Stimulated activated CD4-positive, alpha-beta T cell treated with anti-CD3 and anti-CD28 coated beads, TNF-alpha, amount 100 ng/mL, for 1 hour (primary cell): ENCODE data around the gene RAD1.
"Not testable (repeated sequence)": the region's sequence is repeated elsewhere in the genome, so short reads cannot be mapped to it uniquely, and the experiment has no call there.

Experiments
- DNase-seq, 3 donors: peaks; one replicate each; pipeline ENCODE4 v3.0.0-alpha.2; 2020; ENCODE audit warnings: low read depth in 3 of 3, low spot score in 1 of 3

RAD1 gene

DNA sequence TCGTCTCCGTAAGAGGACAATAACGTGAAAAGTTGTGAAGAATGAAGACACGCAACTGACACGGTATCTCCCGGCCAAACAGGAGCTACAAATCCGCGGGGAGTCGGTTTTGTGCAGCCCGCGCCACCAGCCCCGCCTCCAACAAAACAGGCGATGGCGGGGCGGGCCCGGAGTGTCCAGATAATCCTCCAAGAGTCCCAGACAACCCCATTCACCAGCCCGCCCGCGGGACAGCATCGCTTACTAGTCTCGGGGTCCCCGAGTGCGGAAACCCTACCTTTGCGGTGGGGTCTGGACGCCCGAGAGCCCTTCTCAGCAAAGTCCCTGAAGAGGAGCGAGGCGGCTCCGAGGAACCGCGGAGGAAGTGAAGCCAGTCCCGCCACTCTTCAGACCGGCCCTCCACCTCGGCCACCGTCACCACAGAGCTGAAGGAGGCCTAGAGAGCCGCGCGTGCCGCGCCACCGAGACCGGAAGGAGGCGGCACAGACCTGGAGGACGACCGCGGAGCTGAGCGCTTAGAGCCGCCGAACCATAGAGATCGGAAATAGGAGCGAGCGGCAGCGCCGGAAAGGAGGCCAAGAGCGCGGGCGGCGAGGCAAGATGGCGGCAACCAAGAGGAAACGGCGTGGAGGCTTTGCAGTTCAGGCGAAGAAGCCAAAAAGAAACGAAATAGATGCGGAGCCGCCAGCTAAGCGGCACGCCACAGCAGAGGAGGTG lies at the start of gene RAD1, which contains the start of gene BRIX1:
RAD1 (minus strand) TSS at position 366 of the 717 bp plus-strand sequence. CDS start 612 bp downstream, outside the sequence.
BRIX1 (plus strand) TSS at position 573 of the 717 bp plus-strand sequence; CDS start at position 601, 28 bp downstream.
- peak; percentile 79 to 88 (median 82) for DNase-seq

DNA sequence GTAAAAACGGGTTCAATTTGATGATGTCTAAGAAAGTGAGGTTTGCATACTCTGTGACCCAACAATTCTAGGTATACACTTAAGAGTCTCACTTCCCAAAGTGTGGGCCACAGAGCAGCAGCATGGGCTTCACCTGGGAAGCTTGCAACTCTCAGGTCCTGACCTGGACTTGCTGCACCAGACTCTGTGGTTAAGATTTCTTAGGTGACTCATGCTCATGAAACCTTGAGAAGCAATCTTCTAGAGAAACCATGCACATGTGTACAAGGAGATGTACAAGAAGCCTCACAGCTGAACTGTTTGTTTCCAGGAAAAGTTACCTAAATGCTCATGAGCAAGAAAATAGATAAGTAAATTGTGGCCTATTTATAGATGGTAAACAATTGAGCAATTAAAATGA lies 44.0 kb upstream of the RAD1 start:
- DNase-seq: no peak

- no peak for DNase-seq
Measured at GRCh38 chr5:34957857-34958690, 42.8 kb upstream of the RAD1 start.

DNA sequence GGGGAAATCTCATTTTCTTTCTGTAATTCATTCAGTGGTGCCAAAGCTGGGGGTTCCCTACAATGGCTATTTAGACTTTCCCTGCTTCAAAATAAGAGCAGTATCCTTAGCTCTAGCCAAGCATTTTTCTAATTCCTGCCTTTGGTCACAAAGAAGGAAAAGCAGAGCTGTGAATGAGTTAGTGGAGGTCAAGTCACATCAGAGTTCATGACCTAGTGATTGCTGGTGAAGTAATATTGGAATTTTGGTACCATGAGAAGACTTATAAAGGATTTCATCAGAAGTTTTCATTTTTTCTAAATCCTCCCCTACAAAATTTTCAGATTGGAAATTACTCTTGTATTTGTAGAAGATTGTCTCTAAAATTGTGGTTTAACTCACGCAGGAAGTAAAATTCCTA lies 42.0 kb upstream of the RAD1 start:
- DNase-seq: no peak

DNA sequence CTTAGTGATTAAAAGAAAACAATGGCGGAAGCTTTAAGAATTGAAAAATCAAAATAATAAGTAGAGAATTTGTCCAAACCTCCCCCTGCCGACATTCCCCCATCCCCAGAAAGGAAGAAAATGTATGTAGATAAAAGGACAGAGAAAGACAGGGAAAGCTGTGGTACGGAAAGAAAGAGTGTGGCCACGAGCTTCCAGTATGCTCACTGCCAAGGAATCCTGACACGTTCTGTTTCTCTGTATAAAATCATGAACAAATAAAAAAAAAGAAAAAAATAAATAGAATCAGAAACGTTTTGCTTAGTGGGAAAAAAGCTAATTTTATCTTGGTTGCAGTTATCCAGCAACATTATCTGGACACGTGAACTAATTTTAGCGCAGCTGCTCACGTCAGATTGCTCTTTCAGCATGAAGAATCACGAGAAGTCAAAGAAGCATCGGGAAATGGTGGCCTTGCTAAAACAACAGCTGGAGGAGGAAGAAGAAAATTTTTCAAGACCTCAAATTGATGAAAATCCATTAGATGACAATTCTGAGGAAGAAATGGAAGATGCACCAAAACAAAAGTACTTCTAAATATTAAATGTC lies 29.2 kb upstream of the RAD1 start:
- DNase-seq: no peak

DNA sequence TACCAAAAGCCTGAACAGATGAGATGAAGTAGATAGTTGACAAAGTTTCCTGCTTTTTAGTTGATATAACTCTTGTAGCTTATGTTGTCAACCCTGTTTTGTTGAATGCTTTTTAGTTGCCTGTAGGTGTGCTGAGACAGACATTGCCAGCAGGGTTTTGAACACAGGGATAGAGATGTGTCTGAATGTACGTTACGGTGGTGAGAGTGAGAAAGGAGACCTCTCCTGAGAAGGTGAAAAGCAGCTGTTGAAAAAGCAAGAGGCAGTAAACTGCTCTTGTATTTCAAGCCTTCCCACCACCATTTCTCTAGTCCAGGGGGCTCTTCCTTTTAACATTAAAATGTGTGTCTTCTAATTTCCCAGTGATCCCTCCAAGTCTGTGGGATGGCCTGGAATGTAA lies 28.7 kb upstream of the RAD1 start:
- no peak for DNase-seq

- no peak for DNase-seq
Measured at GRCh38 chr5:34941936-34942335, 26.6 kb upstream of the RAD1 start.

- DNase-seq: no peak
Measured at GRCh38 chr5:34932947-34933346, 17.6 kb upstream of the RAD1 start.

DNA sequence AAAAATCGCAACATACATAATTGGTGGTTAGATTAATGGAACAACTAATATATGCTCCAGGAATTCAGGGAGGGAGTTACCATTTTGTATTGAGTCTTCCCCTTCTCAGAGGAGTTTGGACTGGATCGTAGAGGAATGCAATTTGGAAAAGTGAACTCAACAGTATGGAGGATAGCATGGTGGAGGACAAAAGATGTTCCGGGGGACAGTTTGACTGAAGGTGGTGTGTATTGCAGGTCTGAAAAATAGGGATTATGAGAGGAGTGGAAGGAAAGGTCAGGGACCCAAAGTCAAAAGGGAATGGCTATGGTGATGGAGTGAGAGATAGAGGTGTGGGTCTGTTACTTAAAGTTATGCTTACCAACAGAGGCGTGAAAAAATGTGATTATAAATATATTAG lies 15.6 kb upstream of the RAD1 start:
- DNase-seq: no peak

DNA sequence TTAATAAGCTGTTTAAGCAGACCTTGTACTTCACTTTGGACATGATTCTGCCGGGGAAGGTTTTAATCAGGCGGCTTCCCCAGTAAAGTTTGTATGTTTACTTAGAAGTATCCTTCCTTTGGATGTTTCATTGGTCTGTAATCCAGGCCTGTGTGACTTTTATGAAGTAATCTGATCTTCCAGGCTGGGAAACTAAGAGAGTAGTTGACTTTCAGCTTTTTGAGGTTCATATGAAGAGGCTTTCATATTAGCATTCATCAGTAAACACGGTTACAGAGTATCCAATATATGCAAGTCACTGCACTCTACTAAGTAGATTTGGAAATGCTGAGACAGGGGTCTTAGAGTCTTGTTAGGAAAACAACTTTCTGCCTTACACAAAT lies 15.1 kb upstream of the RAD1 start:
- DNase-seq: no peak

DNA sequence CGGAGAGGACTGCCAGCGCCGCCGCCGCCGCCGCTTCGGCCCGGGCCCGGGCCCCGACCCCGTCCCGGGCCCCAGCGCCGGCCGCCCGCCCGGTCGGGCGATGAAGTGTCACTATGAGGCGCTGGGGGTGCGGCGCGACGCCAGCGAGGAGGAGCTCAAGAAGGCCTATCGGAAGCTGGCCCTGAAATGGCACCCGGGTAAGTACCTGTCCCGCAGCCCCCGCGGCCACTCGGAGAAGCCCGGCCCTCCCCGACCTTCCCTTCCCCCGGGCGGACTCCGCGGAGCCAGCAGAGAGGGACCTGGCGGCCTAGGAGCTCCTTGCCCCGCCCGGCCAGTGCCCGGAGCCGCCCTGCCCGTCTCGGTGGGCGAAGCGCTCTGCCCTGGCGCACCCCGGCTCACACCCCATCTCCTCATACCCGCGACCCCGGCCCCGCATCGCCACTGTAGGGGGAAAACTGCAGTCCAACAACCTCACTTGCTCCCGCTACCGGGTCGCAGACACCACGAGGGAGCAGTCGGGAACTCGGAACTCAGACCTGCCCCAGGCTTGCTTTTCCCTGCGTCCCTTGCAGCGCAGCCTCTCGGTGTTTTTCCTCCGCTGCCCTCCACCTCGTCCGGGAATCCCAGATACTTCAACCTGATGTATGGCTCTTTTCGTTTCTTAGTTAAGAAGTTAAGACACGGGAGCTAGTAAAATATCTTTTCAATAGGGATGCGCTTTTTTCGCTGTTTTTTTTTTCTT lies 14.6 kb upstream of the RAD1 start:
- DNase-seq: peak; percentile 46 to 60 (median 49)

DNA sequence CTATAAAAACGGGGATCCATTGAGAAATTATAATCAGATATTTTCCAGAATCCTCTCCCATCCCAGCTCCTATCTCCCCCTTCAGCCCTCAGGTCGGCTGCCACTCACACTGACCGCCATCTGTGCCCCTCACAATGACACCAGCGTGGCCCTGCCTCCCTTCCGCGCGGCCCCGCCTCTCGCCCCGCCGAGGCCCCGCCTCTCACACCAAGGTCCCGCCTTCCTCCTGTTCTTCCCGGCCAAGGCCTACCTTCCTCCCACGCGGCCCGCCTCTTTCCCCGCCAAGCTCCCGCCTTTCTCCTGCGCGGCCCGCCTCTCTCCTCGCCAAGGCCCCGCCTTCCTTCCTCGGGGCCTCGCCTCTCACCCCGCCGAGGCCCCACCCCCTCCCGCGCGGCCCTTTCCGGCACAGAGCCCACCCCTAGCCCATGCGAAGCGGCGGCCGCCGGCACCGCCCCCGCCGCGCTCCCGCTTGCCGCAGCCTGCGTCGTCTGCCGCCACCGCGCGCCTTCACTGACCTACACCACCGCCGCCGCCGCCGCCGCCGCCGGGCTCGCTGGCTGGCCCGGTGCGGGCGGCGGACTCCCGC lies 13.9 kb upstream of the RAD1 start, which contains the start of gene DNAJC21:
DNAJC21 (plus strand) TSS at position 426 of the 586 bp plus-strand sequence. CDS start 261 bp downstream, outside the sequence.
- peak; percentile 92 to 98 (median 96) for DNase-seq

GRCh38 chr5:34928267-34928666 lies 13.0 kb upstream of the RAD1 start:
- DNase-seq: no peak

DNA sequence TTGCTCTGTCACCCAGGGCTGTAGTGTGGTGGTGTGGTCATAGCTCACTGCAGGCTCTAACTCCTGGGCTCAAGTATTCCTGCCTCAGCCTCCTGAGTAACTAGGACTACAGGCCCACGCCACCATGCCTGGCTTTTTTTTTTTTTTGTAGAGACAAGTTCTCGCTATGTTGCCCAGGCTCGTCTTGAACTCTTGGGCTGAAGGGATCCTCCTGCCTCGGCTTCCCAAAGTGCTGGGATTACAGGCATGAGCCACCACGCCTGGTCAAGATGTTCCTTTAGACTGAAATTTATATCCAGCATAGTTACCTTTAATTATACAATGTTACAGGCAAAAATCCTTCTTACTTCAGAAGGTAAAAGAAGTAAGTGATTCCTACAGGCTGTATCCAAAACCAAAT lies 12.5 kb upstream of the RAD1 start:
- no peak for DNase-seq

DNA sequence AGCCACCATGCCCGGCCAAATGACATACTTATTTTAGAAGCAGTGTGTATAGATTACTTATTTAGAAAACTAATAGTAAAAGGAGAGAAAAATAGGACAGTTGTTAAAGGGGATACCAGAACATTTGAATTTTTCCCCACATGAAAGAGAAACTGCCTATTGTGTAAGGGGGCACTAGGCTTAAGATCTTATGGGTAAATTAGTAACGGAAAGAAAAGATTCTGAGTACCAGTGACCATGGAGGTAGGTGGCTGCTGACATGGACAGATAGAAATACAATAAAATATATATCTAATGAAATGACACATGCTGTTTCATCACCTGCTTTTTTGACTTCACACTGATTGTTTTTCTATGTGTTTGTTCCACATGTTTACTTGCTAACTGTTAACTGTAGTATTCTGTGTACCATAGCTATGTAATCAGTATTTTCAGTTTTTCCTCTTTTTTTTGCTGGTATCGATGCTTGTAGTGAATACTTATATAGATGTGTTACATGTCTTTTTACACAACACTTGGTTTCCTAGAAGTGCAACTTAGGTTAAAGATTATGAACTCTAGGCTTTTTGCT lies 11.1 kb upstream of the RAD1 start:
- no peak for DNase-seq

GRCh38 chr5:34924462-34924765 lies 9.1 kb upstream of the RAD1 start:
- DNase-seq: no peak

DNA sequence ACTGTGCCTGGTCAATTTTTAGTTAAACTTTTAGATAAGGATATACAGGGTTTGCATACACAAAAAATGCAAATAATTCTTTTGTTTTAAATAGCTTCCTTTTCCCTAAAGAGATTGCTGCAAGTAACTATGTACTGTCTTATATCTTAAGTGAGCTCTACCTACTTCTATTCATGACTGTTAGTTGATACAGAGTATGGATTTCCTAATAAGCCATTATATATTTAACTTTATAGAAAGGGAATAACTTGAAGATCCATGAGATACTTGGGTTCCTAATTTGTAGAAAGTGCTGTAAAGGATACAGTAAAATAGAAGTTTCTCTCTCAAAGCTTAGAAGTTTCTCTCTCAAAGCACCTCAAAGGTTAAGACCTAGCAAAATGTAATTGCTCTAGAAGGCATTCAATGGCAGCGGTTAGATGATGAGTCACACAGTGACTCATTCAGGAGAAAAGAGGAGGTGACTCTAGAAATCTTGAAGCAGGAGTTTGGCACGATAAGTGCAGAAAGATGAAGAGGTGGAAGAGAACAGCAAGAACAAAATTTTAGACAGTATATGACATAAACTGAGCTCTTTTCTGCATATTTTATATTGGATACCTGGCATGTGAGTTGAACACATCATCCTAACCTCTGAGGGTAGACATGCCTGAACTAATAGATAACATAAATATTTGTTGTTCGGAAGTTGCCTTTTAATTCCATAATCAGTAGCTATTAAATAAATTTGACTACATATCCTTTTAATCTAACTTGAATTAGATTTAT lies 8.6 kb upstream of the RAD1 start:
- DNase-seq: no peak

GRCh38 chr5:34923256-34923655 lies 8.0 kb upstream of the RAD1 start:
- not testable (repeated sequence) for DNase-seq

DNA sequence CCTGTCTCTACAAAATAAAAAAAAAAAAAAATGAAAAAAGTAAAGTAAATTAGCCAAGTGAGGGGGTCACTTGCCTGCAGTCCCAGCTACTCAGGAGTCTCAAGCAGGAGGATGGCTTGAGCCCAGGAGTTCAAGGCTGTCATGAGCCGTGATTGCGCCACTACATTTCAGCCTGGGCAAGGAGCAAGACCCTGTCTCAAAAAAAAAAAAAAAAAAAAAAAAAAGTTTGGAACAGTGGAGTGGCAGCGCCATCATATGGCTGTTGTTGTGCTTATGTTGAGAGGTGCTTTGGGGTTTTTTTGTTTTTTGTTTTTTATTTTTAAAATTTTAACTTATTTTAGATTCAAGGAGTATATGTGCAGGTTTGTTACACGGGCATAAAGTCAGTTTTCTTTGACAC lies 3.8 kb upstream of the RAD1 start:
- no peak for DNase-seq

- DNase-seq: no peak
Measured at GRCh38 chr5:34918025-34918424, 2.7 kb upstream of the RAD1 start.
